GM19238 (cell line): ENCODE data around the gene FRMD1.

ENCODE experiments used
- DNase-seq: peaks from one replicate; pipeline ENCODE4 v3.0.0; 2011; ENCODE audit warnings: low spot score; ENCODE audit not compliant: insufficient read length

FRMD1 gene

DNA sequence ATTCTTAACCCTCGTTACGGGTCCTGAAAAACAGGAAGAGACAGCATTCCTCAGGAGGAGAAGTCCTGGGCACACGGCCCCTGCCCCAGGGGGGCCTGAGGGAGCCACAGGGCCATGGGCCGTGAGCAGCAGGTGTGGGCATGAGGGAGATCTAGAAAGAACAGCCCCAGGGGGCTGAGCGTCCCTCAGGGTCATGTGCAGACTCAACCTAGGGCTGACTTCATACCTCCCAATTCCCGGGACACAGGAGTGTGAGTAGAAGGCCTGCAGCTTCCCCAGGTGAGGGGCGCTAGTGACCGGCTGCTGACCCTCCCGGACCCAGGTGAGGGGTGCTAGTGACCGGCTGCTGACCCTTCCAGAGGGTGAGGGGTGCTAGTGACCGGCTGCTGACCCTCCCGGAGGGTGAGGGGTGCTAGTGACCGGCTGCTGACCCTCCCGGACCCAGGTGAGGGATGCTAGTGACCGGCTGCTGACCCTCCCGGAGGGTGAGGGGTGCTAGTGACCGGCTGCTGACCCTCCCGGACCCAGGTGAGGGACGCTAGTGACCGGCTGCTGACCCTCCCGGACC lies 35.1 kb downstream of the FRMD1 start:
- no peak for DNase-seq

DNA sequence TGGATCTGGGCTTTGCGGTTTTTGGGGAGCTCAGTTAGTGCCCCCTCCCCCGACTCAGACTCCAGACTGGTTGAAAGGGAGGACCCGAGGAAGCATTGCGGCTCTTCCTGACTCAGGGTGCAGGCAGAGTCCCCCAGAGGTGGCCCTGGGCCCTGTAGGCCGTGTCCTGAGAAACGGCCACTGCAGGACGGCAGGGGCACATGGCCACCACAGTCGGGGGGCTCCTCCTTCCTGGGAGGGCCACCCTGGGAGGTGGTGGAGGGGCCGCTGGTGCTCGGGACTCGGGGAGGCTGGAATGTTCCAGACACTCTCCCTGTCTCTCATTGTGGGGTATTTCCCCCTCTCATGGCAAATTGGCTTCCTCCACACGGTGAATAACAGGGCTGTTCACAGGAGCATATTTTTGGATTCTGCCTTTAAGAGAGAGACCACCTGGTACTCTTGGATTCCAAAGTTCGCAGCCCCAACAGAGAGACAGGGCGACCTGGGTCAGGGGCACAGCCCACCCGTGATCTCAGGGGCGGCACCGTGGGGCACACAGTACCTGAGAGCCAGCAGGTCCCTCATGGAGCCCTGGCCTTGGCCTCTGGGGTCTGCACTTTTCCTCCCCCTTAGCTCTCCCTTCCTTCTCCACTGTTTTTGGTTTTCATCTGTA lies 35.7 kb downstream of the FRMD1 start:
- DNase-seq, result no peak

DNA sequence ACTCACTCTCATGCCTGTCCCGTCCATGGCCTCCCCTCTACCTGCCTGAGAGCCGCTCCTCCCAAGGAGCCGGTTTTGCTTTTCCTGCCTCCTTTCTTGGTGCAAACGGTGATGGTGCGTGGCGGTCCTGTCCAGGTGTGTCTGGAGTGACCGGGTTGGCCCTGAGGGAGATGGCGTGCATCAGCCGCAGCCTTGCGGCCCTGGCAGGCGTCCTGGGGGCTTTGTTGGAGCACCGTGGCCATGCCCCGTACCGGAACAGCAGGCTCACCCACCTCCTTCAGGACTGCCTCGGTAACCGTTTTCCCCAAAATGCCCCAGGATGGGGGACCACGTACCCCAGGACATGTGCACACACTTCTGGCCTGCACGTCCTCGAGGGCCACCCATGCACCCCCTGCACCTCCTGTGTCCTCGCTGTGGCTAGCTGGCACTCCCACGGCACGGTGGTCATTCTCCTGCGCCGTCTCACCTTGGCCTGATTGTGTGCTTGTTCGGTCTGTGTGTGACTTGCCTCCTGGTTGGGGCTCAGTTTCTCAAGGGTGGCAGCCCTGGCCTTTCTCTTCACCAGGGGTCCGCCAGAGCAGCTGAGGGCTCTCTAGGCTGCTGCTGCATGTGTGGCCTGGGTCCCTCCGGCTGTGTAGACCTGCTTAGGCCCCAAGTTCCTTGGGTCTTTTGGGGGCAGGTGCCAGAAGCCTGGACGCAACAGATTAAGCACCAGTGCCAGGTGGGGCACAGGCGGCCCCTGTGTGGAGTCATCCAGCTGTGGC lies 36.4 kb downstream of the FRMD1 start:
- no peak for DNase-seq

DNA sequence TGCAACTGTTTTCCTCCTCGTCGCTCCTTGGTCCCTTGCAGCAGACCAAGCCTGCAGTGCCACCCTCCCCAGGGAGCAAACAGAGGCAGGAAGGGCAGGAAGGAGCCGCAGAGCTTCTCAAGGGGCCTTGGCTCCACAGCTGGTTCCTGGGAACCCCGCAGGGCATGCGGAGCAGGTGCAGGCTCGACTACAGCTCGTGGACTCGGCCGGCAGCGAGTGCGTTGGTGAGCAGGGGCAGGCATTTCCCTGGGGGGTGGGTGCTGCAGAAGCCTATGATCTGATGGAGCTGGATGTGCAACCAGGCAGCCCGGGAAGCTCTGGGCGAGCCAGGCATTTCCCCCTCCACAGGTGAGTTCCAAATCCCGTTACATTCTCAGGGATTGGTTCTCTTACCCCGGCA lies 37.1 kb downstream of the FRMD1 start:
- no peak for DNase-seq

DNA sequence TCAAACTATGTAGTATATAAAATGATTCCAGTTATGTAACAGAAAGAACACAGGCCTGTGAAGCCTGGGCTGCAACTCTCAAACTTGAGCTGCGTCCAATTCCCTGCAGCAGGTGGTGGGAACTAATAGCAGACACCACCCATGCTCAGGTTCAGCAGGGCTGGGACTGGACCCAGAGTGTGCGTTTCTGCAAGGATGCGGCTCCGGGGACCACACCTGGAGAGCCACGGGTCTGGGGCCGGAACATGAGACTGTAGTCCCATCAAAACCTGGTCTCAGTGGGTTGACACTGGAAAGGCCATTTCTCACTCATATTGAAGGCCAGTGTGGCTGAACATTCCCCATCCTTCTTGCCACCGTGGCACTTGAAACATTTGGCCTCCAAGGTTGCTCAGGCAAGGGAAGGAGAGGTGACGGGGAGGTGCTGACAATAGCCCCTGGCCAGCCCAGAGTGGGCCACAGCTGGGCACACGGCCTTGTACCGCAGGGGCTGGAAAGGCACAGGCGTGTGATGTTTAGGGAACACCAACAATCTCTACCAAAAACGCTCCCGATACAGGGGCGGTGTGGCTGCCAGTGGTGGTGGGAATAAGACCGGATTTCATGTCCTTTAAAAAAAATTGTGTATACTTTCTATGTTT lies 38.0 kb downstream of the FRMD1 start:
- no peak for DNase-seq

DNA sequence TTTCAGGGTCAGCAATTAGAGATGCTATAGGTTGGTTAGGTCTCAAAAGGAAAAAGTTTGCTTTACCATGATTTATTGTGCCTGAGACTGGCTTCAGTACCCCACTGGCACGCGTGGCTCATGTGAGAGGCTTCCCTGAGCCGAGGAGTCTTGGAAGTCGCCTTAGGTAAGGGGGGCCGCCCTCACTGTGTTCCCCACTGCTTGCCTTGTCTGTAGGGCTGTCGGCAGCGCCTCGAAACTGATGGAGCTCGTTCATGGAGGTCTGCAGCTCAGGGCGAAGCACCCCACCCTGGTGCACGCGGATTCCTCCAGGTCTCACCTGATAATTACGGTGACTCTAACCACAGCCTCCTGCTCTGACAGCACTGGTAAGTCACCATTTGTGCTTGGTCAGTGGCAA lies 39.2 kb downstream of the FRMD1 start:
- no peak for DNase-seq

DNA sequence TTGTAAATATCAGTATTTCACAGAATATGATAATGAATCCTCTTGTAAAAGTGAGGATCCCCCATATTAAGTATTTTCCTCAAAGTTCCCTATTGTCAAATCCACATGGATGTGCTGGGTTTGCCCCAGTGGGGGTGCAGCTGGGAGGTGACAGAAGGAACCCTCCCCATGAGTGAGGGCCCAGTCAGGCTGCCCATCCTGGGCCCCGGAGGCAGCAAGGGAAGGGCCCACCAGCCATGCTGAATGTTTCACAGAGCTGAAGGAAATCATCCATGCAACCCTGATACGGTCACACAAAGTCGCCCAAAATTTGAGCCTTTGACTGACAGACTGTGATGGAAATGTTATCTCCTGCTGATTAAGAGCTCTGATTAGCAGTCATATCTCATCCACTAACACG lies 39.7 kb downstream of the FRMD1 start:
- DNase-seq, result no peak

DNA sequence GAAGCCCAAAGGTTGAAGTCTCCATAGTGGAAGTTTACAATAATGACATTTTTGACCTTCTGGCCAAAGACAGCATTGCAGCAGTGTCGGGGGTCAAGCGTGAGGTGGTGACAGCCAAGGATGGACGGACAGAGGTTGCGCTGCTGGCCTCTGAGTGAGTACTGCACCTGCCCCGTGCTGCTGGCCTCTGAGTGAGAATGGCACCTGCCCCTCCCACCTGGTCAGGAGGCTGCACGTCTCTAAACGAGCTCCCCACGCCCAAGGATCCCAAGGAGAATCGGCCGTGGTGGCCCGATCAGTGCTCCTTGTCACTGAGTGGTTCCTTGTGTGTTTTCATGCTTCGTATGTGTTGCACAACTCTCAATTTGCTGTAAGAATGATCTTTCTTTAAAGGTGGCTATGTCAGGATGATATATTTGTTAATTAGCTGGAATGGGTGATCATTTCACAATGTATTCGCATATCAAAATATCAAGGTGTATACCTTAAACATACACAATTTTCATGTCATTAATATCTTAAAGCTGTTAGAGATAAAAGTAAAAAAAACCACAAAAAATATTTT lies 40.4 kb downstream of the FRMD1 start:
- no peak for DNase-seq

DNA sequence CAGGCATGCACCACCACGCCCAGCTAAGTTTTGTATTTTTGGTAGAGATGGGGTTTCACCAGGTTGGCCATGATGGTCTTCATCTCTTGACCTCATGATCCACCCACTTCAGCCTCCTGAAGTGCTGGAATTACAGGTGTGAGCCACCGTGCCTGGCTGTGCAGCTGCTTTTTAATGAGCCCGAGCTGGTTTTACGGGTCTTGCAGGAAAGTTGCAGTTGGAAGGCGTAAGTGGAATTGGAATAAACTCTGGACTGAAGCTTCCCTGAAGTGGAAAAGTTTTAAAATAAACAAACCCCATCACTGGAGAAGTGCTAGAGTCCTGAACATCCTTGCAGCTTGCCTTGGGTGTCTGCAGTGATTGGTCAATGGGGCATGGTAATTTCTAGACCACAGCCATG lies 41.2 kb downstream of the FRMD1 start:
- DNase-seq, result no peak

DNA sequence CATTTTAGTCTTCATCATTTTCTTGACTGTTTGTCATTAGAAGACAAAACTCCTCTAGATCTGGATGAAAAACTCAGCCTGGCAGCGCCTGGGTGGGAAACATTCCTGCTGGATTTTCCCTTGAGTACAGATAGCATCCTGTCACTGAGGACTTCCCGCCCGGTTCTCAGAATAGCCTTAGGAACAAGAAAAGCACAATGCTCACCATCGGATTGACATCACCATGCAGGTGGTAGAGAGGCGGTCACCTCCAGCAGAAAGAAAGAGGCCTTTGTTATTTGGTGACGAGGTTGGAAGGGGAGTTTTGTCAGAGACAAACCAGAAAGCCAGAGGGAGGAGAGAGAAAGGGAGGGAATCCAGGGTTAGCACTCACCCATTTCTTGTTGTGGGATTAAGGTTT lies 41.8 kb downstream of the FRMD1 start:
- DNase-seq, result no peak

DNA sequence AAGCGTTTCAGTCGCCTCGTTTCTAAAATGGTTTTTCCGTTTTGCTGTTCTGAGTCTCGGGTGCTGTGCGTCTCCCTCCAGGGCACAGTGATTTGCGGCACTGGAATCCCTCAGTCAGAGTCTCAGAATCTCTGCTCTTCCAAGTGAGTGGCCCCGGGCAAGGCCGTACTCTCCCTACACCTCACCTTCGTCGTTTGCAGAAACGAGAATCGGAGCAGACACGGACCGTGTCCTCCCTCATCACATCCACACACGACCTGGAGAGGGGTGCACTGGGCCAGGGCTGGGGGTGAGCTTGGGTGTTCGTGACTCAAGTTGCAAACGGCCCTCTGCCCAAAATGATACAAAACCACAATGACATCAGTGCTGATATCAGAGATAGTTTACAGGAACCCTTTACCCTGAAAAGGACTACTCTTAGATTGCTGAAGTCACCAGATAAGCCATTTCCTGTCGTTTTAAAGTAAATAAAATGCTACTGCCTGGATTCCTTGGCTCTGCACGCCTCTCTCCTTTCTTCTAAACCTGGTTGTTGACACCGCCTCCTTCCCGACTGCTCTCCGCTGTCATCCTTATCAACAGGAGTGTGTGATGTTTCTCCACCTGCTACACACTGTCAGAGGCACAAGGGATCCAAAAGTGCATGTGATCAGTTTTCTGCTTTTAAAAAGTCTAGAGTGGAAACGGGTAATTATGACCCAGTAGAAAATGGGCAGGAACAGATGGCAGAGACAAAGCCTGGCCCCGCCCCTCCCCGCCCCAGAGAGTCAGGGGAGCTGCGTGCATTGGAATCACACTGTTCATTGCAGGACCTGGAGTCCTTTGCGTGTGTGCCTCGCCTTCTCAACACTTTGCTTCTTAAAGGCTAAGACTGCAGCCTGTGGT lies 43.1 kb downstream of the FRMD1 start:
- no peak for DNase-seq

DNA sequence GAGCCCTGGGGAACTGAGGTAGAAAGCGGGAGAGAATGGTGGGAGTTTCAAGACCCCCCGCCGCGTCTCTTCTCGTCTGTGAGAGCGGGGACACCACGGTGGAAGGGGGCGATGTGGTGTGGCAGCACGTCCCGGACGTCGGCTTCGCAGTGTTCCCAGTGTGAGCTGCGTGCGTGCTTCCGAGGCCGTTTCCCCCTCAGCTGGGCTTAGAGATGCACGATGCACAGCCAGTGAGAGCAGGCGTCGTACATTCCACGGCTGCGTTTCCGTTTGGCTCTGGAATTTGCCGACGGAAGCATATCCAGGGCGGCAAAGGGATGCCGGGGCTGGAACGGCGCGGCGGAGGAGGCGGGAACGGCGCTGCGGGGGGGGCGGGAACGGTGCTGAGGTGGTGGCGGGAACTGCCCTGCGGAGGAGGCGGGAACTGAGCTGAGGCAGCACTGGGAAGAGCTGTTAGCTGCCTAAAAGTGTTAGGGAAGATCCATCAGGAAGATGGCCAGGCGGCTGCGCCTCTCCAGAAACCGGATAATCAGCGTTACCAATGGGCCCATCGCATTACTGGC lies 43.8 kb downstream of the FRMD1 start:
- DNase-seq, result no peak

DNA sequence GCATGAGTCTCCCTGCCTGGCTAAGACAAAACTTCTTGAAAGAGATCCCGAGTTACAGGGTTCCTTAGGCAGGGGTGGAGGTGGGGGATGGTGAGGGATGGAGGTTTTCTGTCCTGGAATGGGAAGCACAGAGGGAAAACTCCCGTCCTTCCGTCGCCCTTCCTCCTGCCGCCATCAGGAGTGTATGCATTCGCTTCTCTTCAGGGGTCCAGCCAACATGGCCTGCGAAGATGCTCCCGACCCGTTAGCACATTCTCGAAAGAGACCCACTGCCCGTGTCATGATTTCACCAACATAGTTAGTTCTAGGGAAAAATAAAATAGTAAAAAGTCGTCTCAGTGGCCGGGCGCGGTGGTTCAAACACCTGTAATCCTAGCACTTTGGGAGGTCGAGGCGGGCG lies 44.5 kb downstream of the FRMD1 start:
- DNase-seq, result no peak

DNA sequence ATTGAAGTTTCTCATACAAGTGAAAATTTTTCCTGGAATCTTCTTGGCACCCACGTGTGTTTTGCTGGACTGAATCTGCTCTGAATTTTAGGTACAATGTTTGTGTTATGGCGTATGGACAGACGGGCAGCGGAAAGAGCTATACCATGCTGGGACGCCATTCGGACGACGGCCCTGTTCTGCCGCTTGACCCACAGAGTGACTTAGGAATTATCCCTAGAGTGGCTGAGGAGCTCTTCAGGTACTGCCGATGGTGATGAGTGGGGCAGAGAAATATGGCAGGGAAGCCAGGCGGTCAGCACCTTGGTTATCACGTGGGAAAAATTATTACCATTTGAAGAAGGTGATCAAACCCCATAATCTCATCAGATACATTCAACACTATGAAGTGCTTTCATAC lies 45.2 kb downstream of the FRMD1 start:
- DNase-seq, result no peak

DNA sequence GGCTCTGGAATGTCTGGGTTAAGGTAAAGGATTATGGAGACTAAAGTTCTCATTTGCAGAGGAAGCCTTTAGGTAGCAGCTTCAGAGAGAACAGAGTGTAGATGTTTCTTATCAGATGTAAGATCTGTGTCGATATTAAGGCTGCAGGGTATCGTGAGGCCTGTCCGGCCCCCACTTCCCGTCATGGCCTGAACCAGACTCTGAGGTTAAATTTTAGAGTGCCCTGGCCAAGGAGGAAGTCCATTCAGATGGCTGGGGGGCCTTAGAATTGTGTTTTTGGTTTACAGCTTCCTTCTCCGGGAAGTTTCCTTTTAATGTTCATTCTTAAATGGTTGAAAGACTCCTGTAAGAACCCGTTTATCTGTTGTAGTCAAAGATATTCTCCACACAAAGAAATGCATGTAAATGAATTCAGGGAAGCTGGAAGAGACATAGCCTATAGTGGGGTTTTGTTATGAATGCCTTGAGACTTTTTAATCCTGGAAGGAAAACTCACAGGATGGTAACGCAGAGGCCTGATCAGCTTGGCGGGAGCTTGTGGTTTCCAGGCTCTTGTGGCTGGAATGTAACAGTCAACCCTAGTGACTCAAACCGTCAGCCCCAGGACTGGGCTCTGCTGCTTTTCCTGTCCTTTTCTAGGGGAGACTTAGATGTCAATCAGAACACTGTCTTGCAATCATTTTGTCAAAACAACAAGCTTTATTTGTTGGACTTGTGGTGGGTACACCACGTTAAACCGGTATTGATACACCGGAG lies 46.8 kb downstream of the FRMD1 start:
- DNase-seq, result no peak

DNA sequence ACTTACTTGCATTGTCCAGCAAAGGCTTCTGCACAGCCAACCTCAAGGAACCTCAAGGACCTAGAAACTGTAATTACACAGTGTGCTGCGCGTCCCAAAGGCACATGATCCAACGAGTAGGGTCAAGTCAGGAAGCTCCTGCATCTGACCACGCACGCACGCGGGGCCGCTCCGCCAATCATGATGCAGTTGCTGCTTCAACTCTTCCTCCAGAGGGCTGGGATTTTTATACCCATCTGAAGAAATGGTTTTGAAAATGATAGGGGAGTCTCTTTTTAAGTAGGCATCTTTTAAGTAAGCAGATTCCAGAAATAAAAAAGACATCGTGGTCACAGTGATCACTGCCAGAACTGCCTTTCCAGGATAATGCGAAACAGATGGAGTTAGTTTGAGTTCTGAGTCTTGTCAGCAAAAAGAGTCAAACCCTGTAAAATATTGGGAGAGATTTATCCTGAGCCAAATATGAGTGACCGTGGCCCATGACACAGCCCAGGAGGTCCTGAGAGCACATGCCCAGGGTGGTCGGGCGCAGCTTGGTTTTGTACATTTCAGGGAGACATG lies 47.5 kb downstream of the FRMD1 start:
- DNase-seq, result no peak

DNA sequence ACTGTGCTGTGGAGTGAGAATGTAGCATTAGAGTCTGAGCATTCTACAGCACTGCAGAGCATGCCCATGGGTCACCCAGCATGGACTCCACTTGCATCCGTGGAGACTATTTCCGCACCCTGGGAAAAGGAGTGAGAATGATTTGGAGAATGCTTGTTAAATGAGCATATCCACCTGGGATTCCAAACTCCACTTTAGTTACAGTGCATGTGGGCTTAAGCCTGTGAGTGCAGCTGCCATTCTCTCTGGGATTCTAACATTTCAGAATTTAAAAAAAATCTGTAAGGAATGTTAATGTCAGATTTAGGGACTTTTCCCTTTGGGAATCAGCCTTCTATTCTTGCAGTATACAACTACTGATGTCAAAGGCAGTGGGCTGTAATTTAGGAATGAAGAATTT lies 48.1 kb downstream of the FRMD1 start:
- DNase-seq, result no peak

DNA sequence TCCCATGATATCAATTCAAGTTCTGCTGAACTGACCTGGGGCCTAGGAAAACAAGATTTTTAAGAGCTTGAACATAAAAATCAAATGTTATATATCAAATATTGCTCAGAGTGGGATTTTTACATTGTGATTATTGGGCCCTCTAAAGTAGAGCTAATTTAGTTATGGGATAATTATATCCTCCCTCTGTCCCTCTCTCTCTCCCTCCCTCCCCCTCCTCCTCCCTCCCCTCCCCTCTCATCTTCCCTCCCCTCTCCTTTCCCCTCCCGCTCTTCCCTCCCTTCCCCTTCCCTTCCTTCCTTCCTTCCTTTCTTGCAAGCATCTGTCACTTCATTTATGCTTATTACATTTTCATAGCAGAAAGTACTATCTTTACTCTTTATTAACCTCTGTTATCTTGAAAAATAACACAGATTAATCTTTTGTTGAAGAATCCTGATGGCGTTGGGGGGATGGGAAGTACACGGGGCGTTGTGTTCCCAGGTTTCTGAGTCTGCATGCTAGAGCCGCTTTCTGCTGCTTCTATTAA lies 48.7 kb downstream of the FRMD1 start:
- no peak for DNase-seq

DNA sequence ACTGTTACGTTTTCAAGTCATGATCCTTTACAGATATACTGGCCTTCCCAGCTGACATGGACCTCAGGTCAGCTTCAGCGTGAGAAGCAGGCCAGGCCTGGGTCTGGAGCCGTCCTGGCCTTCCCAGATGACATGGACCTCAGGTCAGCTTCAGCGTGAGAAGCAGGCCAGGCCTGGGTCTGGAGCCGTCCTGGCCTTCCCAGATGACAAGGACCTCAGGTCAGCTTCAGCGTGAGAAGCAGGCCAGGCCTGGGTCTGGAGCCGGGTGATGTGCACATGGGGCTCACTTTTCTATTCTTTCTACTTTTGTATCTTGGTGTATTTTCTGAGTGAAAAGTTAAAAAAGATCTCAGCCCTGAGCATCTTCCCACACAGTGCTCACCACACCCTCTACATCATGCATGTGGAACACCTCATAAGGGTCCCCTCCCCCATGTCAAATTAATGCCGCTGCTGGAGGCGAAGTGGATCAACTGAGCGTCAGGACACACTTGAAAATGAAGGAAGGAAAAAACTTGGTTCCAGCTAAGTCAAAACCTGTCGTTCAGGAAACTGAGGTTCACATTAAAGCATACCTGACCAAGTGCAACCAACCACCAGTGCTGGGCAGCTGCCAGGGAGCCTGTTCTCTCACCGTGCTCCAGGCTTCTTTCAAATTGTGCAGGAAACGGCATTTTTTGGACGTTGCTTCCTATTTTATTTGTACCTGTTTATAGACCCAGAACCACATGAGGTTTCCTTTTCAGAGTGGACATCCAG lies 49.4 kb downstream of the FRMD1 start:
- DNase-seq, result no peak
